Measurements from ENCODE around the gene IL17REL.

The IL17REL gene

DNA sequence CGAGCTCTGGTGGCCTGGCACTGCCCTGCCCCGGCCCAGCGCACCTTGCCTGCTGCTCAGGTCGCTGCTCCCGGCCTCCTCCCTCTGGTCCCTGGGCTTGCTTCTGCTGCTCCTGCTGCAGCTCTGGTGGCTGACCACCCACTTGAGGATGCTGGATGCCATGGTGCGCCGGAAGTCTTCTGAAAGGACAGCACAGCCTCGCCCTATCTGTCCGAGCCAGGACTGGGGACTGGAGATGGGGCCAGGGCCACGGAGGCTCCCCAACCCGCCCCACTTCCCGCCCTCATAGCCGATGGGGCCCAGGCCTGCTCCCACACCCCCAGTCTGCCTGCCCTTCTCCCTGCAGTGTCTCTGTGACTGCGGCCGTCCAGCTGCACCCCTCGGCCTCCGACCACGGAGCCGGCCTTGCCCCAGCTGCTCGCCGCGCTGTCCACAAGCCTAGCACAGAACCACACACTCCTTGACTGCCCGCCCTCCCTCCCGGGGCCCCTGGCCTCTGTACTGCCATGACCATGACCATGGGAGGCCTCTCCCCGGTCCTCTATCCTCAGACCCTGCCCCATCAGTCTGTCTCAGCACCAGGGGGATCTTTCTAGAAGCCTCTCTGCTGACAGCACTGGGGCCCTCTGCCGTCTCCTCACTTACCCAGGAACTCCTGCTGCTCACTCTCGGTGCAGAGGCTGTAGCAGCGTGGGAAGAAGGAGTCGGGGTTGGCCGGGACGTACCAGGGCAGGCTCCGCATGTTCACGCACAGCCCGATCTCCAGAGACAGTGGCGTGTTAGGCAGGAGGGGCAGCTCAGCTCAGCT lies 32.9 kb upstream of the IL17REL start:
- no peak for DNase-seq

DNA sequence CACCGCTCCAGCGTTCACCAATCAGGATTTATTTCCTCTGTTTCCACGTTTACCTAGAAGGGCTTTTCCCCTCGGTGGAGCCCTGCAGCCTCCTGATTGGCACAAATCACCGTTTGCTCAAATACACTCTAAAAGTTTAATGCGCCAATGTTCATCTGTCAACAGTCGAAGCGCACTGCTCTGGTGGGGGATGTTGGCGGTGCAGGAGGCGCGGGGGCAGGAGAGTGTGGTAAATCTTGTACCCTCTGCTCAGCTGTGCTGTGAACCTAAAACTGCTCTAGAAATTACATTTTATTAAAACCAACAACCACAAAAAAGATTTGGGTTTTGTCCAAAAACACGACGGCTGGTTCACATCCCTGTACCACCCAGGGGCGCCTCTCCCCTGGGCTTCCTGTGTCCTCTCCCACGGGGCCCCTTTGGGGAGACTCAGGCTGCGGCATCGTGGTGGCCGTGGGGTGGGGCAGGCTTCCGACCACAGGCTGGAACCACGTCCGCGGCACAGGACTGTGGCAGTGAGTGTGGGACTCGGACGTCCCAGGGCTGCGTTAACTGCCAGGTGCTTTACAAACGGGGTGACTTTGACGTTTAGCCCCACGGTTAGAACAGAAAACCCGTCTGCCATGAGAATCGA lies 32.0 kb upstream of the IL17REL start:
- no peak for DNase-seq

DNA sequence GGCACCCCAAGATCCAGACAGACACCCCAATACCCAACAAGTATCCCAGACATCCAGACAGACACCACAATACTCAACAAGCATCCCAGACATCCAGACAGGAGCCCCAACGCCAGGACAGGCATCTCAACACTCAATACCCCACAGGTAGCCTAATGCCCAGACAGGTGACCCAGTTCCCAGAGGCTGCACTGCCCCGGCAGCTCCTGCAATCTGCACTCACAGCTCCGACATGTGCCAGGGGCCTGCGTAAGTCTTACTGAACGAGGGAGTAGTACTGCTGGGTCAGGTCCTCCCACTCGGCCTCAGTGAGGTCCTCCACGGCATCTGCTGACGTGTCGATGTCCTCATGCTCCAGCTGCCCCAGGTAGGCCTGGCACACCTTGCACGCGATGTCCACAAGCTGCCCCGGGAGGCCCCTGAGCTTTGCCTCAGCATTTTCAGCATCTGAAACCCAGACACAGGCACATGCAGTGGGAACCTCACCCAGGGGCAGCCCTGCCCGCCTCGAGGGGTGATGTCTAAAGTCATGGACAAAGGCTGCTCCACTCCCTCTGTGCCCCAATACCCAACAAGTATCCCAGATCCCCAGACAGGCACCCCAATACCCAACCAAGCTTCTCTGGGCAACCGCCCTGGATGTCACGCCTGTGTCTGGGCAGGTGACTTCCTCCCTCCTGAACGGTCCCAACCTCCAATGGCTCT lies 28.9 kb upstream of the IL17REL start:
- DNase-seq: no peak

DNA sequence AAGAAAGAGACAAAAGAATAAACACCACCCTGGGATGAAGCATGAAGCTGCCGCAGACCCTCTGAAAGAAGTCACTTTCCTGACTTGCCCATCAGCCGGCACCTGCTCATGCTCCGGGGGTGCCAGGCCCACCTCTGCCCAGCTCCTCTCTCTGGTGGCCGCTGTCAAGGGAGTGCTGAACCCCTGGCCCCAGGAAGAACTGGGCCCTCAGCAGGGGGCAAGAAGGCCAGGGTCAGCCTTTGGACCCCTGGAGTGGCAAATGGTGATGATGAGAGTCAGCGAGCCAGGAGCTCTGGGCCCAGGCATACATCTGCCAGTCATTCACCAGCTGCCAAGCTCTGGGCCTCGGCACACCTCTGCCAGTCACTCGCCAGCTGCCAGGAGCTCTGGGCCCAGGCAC lies 28.2 kb upstream of the IL17REL start:
- no peak for DNase-seq

DNA sequence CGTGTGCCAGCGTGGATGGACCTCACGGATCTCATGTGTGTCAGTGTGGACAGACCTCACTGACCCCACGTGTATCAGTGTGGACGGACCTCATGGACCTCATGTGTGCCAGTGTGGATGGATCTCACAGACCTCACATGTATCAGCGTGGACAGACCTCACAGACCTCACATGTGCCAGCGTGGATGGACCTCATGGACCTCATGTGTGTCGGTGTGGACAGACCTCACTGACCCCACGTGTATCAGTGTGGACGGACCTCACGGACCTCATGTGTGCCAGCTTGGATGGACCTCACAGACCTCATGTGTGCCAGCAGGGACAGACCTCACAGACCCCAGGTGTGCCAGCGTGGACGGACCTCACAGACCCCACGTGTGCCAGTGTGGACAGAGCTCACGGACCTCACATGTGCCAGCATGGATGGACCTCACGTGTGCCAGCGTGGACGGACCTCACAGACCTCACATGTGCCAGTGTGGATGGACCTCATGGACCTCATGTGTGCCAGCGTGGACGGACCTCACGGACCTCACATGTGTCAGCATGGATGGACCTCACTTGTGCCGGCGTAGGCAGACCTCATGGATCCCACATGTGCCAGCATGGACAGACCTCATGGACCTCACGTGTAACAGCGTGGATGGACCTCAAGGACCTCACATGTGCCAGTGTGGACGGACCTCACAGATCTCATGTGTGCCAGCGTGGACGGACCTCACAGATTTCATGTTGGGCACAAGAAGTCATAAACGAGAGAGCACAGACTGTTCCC lies 27.3 kb upstream of the IL17REL start:
- no peak for DNase-seq

DNA sequence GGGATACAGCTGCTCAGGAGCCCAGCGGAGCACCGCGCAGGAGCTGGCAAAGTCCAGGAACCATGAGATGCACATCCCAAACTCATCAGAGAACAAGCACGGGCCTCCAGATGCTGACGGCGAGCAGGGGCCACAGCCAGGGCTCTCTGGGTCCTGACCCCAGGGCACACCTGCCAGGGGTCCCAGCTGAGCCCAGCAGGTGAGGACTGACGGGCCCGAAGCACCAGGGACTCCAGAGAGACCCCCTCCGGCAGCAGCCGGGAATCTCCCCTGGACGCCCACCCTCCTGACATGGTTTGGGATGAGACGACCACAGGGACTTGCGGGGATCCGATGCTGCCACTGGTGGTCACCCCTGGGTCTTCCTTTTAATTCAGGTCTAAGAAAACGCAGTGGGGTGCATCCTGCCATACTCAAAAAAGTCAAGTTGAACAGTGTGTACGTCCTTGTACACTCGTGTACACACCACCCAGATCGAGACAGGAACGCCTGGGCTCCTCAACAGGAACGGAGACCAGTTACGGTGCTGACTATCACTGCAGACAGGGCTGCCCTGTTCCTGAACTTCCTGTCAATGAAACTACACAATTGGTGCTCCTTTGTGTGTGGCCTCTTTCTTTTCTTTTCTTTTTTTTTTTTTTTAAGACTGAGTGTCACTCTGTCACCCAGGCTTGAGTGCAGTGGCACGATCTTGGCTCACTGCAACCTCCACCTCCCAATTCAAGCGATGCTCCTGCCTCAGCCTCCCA lies 23.6 kb upstream of the IL17REL start:
- no peak for DNase-seq

DNA sequence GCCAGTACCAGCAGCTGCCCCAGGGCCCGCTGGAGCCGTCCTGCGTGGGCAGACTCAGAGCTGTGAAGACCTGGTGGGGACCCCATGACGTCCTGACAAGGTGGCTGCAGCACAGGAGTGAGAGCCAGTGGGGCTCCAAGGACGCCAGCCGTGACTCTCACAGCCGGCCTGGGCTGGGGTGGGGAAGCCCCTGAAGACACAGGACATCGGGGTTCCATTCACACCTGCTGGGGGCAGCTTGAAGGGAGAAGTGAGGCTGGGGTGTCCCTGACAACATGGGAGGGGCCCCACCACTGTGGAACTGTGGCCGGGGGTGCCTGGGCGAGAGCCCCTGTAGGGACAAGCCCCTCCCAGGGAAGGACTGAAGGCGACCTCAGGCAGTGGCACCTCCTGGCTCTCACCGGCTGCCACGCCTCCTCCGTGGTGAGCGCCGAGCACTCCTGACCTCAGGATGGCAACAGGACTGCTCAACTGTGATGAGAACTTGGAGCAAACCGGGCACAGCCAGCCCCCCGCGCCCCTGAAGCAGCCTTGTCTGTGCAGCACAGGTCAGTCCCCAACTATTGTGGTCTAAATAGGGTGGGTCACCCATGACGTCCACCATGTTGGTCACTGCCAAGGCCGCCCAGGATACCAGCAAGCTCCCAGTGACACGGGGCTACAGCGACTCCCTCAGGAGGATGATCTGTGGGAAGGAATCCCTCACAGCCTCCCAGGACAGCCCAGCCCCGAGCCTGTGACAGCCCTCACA lies 22.7 kb upstream of the IL17REL start:
- no peak for DNase-seq

DNA sequence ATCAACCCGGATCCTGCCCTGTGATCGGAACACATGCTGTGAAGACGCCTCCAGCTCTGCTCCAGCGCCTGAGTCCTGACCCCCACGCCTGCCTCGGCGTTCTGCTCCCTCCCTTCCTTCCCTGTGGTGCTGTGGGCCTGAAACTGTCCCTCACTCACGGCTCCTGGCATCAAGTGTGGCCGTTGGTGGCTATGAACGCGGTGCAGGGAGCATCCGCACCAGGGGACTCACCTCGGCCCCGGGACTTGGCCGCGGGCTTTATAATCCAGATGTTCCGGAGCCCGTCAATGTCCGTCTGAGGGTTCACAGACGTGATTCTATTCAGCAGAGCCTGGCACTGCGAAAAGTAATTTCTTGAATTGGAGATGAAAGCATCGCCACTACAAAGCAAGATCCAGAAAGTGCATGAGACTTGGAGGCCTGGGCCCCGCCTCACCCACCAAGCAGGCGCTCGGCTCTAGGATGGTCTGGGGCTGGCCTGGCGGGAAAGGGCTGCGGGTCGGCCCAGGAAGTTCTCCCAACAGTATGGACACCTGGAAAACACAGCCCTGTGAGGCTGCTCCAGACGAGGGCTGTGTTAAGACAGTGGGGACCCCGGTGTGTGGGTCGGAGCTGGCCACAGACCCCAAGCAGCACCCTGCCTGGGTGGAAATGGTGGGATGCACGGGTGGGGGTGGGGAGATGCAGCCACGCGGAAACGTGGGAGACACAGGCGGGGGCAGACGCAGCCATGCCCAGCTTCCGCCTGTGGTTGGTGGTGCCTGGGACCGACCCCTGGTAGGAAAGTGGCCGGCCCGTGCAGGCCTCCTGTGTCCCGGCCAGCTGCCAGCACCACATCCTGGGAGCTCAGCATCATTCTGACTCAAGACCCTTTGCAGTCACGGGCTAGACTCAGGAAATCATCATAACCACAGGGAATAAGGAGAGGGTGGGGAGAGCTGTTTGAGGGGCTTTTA lies 21.8 kb upstream of the IL17REL start:
- DNase-seq: no peak

DNA sequence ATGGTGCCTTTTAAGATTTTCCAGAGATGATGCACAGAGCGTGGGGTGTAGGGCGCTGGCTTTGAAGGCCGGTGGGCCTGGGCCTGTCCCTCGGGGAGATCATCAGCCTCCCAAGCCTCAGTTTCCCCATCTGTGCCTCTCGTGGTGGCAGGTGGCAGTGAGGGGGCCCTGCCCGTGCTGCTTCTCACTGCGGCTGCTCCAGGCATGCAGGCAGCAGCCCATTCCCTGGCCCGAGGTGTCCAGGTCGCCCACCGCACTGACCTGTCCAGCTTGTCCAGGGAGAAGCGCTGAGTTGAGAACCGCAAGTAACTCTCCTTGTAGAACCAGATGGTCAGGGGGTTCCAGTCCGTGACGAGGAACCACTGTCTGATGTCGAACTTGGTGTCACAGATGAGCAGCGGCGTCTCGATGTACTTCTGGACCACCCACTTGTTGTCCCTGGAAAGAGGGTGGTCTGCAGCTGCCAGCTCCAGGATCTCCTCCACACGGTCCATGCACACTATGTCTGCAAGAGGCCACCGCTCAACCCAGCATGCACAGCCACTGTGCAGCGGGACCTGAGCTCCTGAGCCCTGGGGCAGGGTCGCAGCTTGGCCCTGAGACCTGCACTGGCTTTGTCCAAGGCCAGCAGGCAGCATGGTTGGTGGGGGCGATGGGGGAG lies 20.5 kb upstream of the IL17REL start:
- no peak for DNase-seq

DNA sequence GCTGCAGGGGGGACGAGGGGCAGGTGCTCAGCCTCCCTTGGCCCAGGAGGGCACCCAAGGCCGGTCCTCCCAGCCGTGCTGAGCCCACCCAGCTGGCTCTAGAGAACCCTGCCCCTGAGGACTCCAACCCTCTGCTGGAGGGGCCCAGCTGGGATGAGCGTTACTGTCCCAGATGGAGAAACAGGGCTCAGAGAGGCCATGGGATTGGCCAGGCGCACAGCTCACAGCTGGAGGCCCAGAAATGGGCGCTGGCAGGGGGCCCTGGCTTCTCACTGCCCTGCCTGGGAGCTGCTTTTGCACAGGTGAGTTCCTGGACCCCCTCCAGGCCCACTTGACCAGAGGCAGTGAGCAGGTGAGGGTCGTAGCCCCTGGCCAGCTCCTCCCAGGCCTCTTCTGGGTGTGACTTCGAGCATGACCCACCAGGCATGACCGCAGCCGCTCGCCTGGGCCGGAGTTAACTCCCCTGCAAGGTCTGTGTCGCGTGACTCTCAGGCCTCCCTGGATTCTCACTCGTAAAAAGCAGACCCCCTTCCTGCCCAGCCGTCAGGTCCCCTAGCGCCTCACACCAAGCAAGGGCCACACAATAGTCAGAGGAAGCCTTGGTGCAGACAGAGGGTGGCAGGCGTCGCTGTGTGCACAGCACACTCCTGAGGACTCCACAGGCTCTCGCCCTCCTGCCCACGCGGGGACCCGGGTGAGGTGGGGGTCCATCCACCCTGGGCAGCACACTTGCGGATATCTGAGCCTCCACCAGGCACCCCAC lies 19.7 kb upstream of the IL17REL start:
- DNase-seq: no peak

DNA sequence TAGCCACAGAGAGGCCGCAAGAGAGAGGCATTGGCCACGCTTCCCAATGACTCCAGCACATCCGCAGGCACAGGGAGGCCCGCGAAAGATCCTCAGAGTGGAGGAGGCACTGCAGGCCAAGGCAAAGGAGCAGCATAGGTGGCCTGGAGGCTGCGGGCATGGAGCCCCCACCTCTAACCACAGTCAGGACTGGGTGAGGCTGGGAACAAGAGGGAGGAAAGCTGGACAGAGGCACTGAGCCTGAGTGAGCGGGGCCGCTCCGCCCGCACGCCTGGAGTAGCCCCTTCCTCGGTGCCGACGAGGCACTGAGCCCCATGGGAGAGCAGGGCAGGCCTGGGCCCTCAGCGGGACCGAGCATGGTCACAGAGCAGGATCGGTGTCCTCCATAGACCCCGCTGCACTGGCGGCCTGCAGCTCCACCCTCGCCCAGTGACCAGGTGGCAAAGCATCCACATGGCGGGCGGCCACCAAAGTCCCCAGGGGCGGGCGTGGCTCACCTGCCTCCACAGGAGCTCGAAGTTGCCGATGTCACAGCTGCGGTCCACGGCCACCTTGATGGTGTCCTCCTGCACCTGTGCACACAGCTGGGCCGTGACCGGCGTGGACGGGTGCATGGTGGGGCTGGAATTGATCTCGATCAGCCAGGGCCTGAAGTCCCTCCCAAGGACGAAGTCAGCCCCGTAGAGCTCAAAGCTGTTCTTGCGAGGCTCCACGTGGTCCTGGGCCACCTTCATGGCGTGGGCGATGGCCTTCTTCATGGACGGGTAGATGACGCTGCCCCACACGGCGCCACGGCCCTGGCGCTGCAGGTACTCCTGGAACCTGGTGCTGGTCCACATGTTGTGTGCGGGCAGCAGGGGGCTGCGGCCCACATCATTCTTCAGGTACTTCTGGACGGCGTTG lies 18.9 kb upstream of the IL17REL start:
- no peak for DNase-seq

DNA sequence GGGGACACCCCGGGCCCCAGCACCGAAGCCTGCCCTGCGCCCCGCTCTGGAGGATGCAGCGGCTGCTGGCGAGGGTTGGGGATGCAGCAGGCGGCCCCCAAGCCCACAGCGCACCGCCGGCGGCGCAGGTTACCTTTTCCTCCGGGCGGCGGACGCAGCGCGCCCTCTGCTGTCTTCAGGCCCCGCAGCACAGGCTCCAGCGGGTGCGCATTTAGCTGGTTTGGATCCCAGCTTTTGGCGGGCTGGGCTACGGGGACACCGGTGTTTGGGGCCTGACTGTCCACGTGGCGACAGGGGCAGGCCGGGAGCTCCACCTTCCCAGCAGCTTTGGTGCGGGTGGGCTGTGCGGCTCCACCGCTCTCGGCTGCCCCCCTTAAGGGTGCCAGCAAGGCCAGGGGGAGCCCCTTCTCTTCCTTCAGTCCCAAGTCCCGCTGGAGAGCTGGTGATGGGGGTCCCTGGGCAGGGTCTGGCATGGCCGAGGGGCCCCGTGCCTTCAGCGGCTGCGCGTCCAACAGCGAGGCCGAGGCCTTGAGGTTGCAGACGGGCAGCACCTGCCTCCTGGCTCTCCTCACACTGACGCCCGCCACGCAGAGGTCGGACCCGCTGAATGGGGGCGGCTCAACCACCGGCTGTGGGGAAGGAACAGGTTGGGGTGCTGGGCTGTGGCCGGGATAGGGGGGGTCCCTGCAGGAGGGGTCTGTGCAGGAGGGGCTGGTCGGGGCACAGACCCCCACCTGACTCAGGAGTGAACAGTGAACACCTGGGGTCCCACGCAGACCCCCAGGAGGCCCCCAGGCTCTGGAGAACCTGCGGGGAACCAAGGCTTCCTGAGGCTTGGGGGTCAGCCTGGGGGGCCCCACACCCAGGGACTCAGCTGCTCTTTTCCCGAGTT lies 18.0 kb upstream of the IL17REL start:
- peak; percentile 71 for DNase-seq

DNA sequence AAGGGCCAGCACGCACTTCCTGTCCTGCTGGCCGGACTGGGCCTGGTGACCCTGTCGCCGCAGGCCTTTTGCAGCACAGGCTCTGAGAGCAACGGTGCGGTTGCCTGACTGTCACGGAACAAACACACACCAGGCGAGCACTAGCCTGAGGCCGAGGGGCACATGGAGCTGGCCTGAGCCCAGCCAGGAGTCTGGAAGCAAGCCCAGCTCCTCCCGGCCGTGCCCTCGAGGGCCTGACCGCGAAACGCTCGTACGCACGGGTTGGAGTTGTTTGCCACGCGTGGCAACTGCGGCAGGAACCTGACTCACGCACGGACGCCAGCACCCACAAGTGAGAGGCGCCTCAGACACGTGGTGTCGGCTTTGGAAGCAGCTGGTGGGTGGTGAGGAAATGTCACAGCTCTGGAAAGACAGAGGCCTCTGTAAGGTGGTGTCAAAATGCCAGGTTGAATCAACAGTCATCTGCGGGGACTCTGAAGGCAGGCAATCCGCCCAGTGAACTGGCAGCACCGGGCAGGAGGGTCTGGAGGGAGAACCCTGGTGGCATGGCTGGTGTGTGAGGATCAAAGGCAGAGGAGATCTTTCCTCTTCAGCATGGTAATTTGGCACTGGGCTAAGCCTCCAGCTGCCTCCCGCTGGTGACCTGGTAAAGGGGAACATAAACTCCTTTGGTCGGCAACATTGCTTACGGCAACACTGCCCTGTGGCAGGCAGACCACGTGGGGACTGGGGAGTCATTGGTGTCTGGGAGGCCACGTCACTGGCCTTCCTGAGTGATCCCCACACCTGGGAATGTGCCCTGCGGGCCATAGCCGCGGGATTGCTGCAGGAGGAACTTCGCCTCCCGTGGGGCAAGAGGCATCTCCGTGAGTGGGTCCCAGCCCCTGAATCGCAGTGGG lies 15.3 kb upstream of the IL17REL start:
- DNase-seq: no peak

DNA sequence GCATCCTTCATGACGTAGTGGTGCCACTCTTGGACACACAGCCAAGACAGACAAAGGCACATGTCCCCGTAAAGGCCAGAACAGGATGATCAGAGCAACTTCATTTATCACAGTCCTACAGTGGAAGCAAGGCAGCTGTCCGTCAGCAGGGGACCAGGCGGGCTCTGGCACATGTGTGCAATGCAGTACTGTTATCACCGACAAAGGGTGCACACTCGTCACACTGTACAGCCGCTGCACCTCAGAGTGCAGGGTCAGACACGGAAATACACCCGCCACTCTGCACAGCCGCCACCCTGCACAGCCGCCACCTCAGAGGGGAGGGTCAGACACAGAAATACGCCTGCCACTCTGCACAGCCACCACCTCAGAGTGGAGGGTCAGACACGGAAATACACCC lies 13.4 kb upstream of the IL17REL start:
- DNase-seq: no peak

DNA sequence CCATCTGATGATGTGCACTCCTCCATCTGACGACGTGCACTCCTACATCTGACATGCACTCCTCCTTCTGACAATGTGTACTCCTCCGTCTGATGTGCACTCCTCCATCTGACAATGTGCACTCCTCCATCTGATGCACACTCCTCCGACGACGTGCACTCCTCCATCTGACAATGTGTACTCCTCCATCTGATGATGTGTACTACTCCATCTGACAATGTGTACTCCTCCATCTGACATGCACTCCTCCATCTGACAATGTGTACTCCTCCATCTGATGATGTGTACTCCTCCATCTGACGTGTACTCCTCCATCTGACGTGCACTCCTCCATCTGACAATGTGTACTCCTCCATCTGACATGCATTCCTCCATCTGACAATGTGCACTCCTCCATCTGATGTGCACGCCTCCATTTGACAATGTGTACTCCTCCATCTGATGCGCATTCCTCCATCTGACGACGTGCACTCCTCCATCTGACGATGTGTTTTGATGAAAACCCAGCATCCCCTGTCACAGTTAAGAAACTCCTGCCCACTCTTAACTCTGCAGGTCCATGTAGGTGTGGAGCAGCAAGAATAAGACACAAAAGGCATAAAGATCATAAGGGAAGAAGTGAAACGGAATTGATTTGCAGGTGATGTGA lies 9.7 kb upstream of the IL17REL start:
- DNase-seq: no peak
